Measurements from ENCODE around the gene TSGA10IP. TPM values are rescaled to one million over a fixed set of nuclear protein-coding genes. Genes with fewer than 3 reads are reported as not detected.

TSGA10IP gene
- total RNA-seq, 1 donor from 2014 or later, result not detected

- no peaks in the 10 kb centered on the region for H3K27me3 ChIP-seq (ENCODE audit: control insufficient read depth, insufficient read depth, low read length)
- H3K36me3 ChIP-seq (ENCODE audit: control insufficient read depth, insufficient read depth, low read length), result no peaks in the 10 kb centered on the region
- peak; percentile 23 for TF ChIP-seq CTCF (IDR thresholded peaks at IDR 0.05; ENCODE audit: insufficient read depth, low read length, poor library complexity, severe bottlenecking)
- no peak for DNase-seq (ENCODE audit: low read depth)
- peak overlapping the region; percentile 92 for H3K4me3 ChIP-seq (ENCODE audit: low read depth, low read length)
Measured at GRCh38 chr11:65899356-65900124, 45.7 kb upstream of the TSGA10IP start.

- H3K4me3 ChIP-seq (ENCODE audit: low read depth, low read length), result peak within 1 kb of the TSS; percentile 92
- no peaks in the 10 kb centered on the region for H3K36me3 ChIP-seq (ENCODE audit: control insufficient read depth, insufficient read depth, low read length)
- peak; percentile 73 for DNase-seq (ENCODE audit: low read depth)
- H3K27me3 ChIP-seq (ENCODE audit: control insufficient read depth, insufficient read depth, low read length), result no peaks in the 10 kb centered on the region
- no peak for TF ChIP-seq CTCF (IDR thresholded peaks at IDR 0.05; ENCODE audit: insufficient read depth, low read length, poor library complexity, severe bottlenecking)
Measured at GRCh38 chr11:65900125-65900898, 45.0 kb upstream of the TSGA10IP start, which contains the start of gene FOSL1. Gene FOSL1, minus strand, starts transcription at chr11:65900388. Its CDS starts 49 bp downstream, at chr11:65900339.

GRCh38 chr11:65900899-65901180 lies 44.4 kb upstream of the TSGA10IP start:
- Histone ChIP-seq H3K36me3 (ENCODE audit: control insufficient read depth, insufficient read depth, low read length) (no peaks in the 10 kb centered on the region), H3K27me3 (ENCODE audit: control insufficient read depth, insufficient read depth, low read length) (no peaks in the 10 kb centered on the region), H3K4me3 (ENCODE audit: low read depth, low read length) (peak overlapping the region; percentile 23)
- TF ChIP-seq CTCF (IDR thresholded peaks at IDR 0.05; ENCODE audit: insufficient read depth, low read length, poor library complexity, severe bottlenecking), result no peak
- DNase-seq (ENCODE audit: low read depth), result no peak

GRCh38 chr11:65903068-65903481 lies 42.2 kb upstream of the TSGA10IP start:
- DNase-seq (ENCODE audit: low read depth), result no peak
- Histone ChIP-seq H3K27me3 (ENCODE audit: control insufficient read depth, insufficient read depth, low read length) (no peaks in the 10 kb centered on the region), H3K36me3 (ENCODE audit: control insufficient read depth, insufficient read depth, low read length) (no peaks in the 10 kb centered on the region), H3K4me3 (ENCODE audit: low read depth, low read length) (no peak overlapping the region)
- no peak for TF ChIP-seq CTCF (IDR thresholded peaks at IDR 0.05; ENCODE audit: insufficient read depth, low read length, poor library complexity, severe bottlenecking)

- DNase-seq (ENCODE audit: low read depth), result no peak
- H3K4me3 ChIP-seq (ENCODE audit: low read depth, low read length), result no peak overlapping the region
- no peaks in the 10 kb centered on the region for H3K27me3 ChIP-seq (ENCODE audit: control insufficient read depth, insufficient read depth, low read length)
- TF ChIP-seq CTCF (IDR thresholded peaks at IDR 0.05; ENCODE audit: insufficient read depth, low read length, poor library complexity, severe bottlenecking), result no peak
- H3K36me3 ChIP-seq (ENCODE audit: control insufficient read depth, insufficient read depth, low read length), result no peaks in the 10 kb centered on the region
Measured at GRCh38 chr11:65903715-65904114, 41.6 kb upstream of the TSGA10IP start.

Data from kidney epithelial cell (primary cell).